ENCODE results near the gene PPP1R9A. TPM values are rescaled to one million over a fixed set of nuclear protein-coding genes. Genes with fewer than 3 reads are reported as not detected.

Gene PPP1R9A
- total and polyA plus RNA-seq, 8 donors: 4.7 to 32.4 (median 16.8) TPM

- no peak overlapping the region for H3K4me3 ChIP-seq
- H3K36me3 ChIP-seq: no peaks in the 10 kb centered on the region
- 45 to 51% methylated on average over 7 of the region's 7 CpGs for WGBS, 2 donors
- no peaks in the 10 kb centered on the region for H3K9me3 ChIP-seq
- DNase-seq (no peak), FAIRE-seq (no peak), ATAC-seq (peak in 3 of 4 donors; percentile 44 to 73 (median 71))
- H3K4me1 ChIP-seq: peaks cover 0 to 5% (median 4%) of the 10 kb centered on the region in 3 donors
- peak overlapping the region in 2 of 4 donors; percentile 8 to 32 for H3K27ac ChIP-seq
- H3K27me3 ChIP-seq: no peaks in the 10 kb centered on the region
- intact Hi-C loops (cut with DNase I): no loop called here
- TF ChIP-seq CTCF (IDR thresholded peaks at IDR 0.05): no peak
Measured at GRCh38 chr7:95046494-95047240, 139.3 kb downstream of the PPP1R9A start.

DNA sequence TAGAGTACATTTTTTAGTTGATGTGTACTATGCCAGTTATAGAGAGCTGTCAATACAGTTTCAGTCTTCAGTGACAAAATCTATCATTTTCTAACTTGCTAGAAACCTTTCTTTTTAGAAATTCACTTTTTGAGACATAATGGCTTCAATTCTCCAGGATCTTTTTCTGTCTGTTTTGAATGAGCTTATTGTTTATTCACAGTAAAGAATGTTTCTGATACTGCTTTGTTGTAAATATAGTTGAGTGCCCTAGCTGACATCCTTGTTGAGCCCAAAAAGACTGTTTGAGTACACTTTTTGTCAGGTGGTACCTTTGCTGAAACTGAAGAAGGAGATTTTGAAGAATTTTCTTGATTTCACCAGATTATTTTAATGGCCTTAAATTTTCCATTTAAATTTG is 139.9 kb downstream of the PPP1R9A start:
- H3K27me3 ChIP-seq: no peaks in the 10 kb centered on the region
- no peak for DNase-seq
- intact Hi-C loops (cut with DNase I): no loop called here
- no peaks in the 10 kb centered on the region for H3K36me3 ChIP-seq
- H3K9me3 ChIP-seq: no peaks in the 10 kb centered on the region
- peak overlapping the region in 2 of 4 donors; percentile 8 to 32 for H3K27ac ChIP-seq
- no peak for FAIRE-seq
- ATAC-seq: no peak
- TF ChIP-seq CTCF (IDR thresholded peaks at IDR 0.05): no peak
- H3K4me3 ChIP-seq: no peak overlapping the region
- peaks cover 0 to 5% (median 4%) of the 10 kb centered on the region in 3 donors for H3K4me1 ChIP-seq

GRCh38 chr7:95052566-95053094 is 145.2 kb downstream of the PPP1R9A start:
- H3K27me3 ChIP-seq: no peaks in the 10 kb centered on the region
- 89 to 97% methylated on average over 2 of the region's 2 CpGs for WGBS, 2 donors
- FAIRE-seq (no peak), ATAC-seq (no peak), DNase-seq (no peak)
- no peak overlapping the region for H3K27ac ChIP-seq
- peaks cover 0 to 3% (median 0%) of the 10 kb centered on the region in 3 donors for H3K4me1 ChIP-seq
- H3K9me3 ChIP-seq: no peaks in the 10 kb centered on the region
- H3K4me3 ChIP-seq: no peak overlapping the region
- H3K36me3 ChIP-seq: no peaks in the 10 kb centered on the region
- intact Hi-C loops (cut with DNase I): no loop called here
- TF ChIP-seq CTCF (IDR thresholded peaks at IDR 0.05): no peak

DNA sequence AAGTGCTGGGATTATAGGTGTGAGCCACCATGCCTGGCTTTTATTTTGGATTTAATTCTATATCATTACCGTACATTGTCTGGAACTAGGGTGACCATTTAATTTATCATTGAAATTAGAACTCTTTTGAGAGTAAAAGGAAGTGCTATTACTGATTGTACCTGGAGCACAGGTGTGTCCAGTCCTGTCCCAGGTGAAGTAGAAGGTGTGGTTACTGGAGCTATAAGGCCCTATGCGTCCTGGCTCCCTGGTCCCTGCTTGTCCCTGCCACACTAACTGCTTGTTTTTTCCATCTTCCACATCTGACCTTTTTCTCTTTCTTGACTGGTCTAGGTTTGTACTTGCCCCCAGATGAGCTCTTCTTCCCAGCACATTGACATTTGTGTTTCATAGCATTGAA is 147.0 kb downstream of the PPP1R9A start:
- DNase-seq: no peak
- Histone ChIP-seq H3K27ac (no peak overlapping the region), H3K4me1 (peaks cover 0 to 3% (median 0%) of the 10 kb centered on the region in 3 donors), H3K4me3 (no peak overlapping the region), H3K36me3 (no peaks in the 10 kb centered on the region), H3K27me3 (no peaks in the 10 kb centered on the region), H3K9me3 (no peaks in the 10 kb centered on the region)
- WGBS, 2 donors: 93 to 100% methylated on average over 2 of the region's 2 CpGs
- intact Hi-C loops (cut with DNase I): no loop called here
- ATAC-seq: no peak
- TF ChIP-seq CTCF (IDR thresholded peaks at IDR 0.05): no peak
- FAIRE-seq: no peak

- intact Hi-C loops (cut with DNase I): no loop called here
- WGBS, 2 donors: 32 to 36% methylated on average over 1 of the region's 1 CpG
- DNase-seq: no peak
- H3K9me3 ChIP-seq: no peaks in the 10 kb centered on the region
- no peak for FAIRE-seq
- H3K36me3 ChIP-seq: no peaks in the 10 kb centered on the region
- H3K27ac ChIP-seq: no peak overlapping the region
- TF ChIP-seq CTCF (IDR thresholded peaks at IDR 0.05): no peak
- H3K27me3 ChIP-seq: no peaks in the 10 kb centered on the region
- no peak overlapping the region for H3K4me3 ChIP-seq
- no peak for ATAC-seq
- peaks cover 0 to 3% (median 0%) of the 10 kb centered on the region in 3 donors for H3K4me1 ChIP-seq
Measured at GRCh38 chr7:95055295-95055694, 147.9 kb downstream of the PPP1R9A start.

Measured in pancreas (tissue), 10 donors.